ENCODE results near the gene DCBLD1. TPM values are rescaled to one million over a fixed set of nuclear protein-coding genes. Genes with fewer than 3 reads are reported as not detected.
"Not testable (repeated sequence)": the region's sequence is repeated elsewhere in the genome, so short reads cannot be mapped to it uniquely, and the experiment has no call there.

Gene DCBLD1
- total RNA-seq, 2 donors from 2014 or later: 1.0 to 3.1 TPM

- no peaks in the 10 kb centered on the region for H3K36me3 Mint-ChIP-seq
- ATAC-seq (no peak), DNase-seq (ENCODE audit: low spot score in 2 of 2) (no peak)
- H3K9me3 Mint-ChIP-seq: no peaks in the 10 kb centered on the region
- H3K27ac Mint-ChIP-seq: no peak overlapping the region
Measured at GRCh38 chr6:117508450-117508971, 26.0 kb downstream of the DCBLD1 start.

- DNase-seq (ENCODE audit: low spot score in 2 of 2) (no peak), ATAC-seq (no peak)
- Mint-ChIP-seq H3K27ac (no peak overlapping the region), H3K36me3 (no peaks in the 10 kb centered on the region), H3K9me3 (no peaks in the 10 kb centered on the region)
Measured at GRCh38 chr6:117509021-117509420, 26.5 kb downstream of the DCBLD1 start.

- Mint-ChIP-seq H3K36me3 (no peaks in the 10 kb centered on the region), H3K9me3 (no peaks in the 10 kb centered on the region), H3K27ac (no peak overlapping the region)
- DNase-seq (ENCODE audit: low spot score in 2 of 2) (no peak), ATAC-seq (no peak)
Measured at GRCh38 chr6:117512056-117512828, 29.8 kb downstream of the DCBLD1 start.

GRCh38 chr6:117512987-117513573 lies 30.6 kb downstream of the DCBLD1 start:
- no peaks in the 10 kb centered on the region for H3K36me3 Mint-ChIP-seq
- H3K27ac Mint-ChIP-seq: no peak overlapping the region
- ATAC-seq (no peak), DNase-seq (ENCODE audit: low spot score in 2 of 2) (no peak)
- H3K9me3 Mint-ChIP-seq: no peaks in the 10 kb centered on the region

- ATAC-seq (no peak), DNase-seq (ENCODE audit: low spot score in 2 of 2) (no peak)
- Mint-ChIP-seq H3K36me3 (no peaks in the 10 kb centered on the region), H3K27ac (no peak overlapping the region), H3K9me3 (no peaks in the 10 kb centered on the region)
Measured at GRCh38 chr6:117513778-117514365, 31.4 kb downstream of the DCBLD1 start.

GRCh38 chr6:117514655-117515054 lies 32.2 kb downstream of the DCBLD1 start:
- Mint-ChIP-seq H3K36me3 (no peaks in the 10 kb centered on the region), H3K9me3 (no peaks in the 10 kb centered on the region), H3K27ac (no peak overlapping the region)
- ATAC-seq: no peak
- DNase-seq (ENCODE audit: low spot score in 2 of 2): no peak

- Mint-ChIP-seq H3K9me3 (no peaks in the 10 kb centered on the region), H3K27ac (no peak overlapping the region), H3K36me3 (no peaks in the 10 kb centered on the region)
- ATAC-seq: no peak
- no peak for DNase-seq (ENCODE audit: low spot score in 2 of 2)
Measured at GRCh38 chr6:117515326-117515725, 32.9 kb downstream of the DCBLD1 start.

GRCh38 chr6:117517995-117518394 lies 35.5 kb downstream of the DCBLD1 start:
- H3K9me3 Mint-ChIP-seq; H3K27ac Mint-ChIP-seq; ATAC-seq; H3K36me3 Mint-ChIP-seq; DNase-seq (ENCODE audit: low spot score in 2 of 2): not testable (repeated sequence)

- H3K27ac Mint-ChIP-seq: no peak overlapping the region
- H3K36me3 Mint-ChIP-seq: no peaks in the 10 kb centered on the region
- no peaks in the 10 kb centered on the region for H3K9me3 Mint-ChIP-seq
- ATAC-seq (no peak), DNase-seq (ENCODE audit: low spot score in 2 of 2) (no peak)
Measured at GRCh38 chr6:117518870-117519269, 36.4 kb downstream of the DCBLD1 start.

GRCh38 chr6:117520603-117521395 lies 38.3 kb downstream of the DCBLD1 start:
- ATAC-seq (no peak), DNase-seq (ENCODE audit: low spot score in 2 of 2) (no peak)
- Mint-ChIP-seq H3K27ac (no peak overlapping the region), H3K9me3 (no peaks in the 10 kb centered on the region), H3K36me3 (no peaks in the 10 kb centered on the region)

- no peak for DNase-seq (ENCODE audit: low spot score in 2 of 2)
- no peak for ATAC-seq
- H3K36me3 Mint-ChIP-seq: no peaks in the 10 kb centered on the region
- H3K9me3 Mint-ChIP-seq: no peaks in the 10 kb centered on the region
- no peak overlapping the region for H3K27ac Mint-ChIP-seq
Measured at GRCh38 chr6:117521791-117522502, 39.5 kb downstream of the DCBLD1 start.

- no peak for DNase-seq (ENCODE audit: low spot score in 2 of 2)
- Mint-ChIP-seq H3K9me3 (no peaks in the 10 kb centered on the region), H3K36me3 (no peaks in the 10 kb centered on the region), H3K27ac (no peak overlapping the region)
- ATAC-seq: no peak
Measured at GRCh38 chr6:117525607-117526006, 43.1 kb downstream of the DCBLD1 start.

GRCh38 chr6:117530467-117531242 lies 48.2 kb downstream of the DCBLD1 start:
- H3K9me3 Mint-ChIP-seq: no peaks in the 10 kb centered on the region
- DNase-seq (ENCODE audit: low spot score in 2 of 2) (no peak), ATAC-seq (no peak)
- no peaks in the 10 kb centered on the region for H3K36me3 Mint-ChIP-seq
- H3K27ac Mint-ChIP-seq: no peak overlapping the region

GRCh38 chr6:117531346-117531745 lies 48.9 kb downstream of the DCBLD1 start:
- no peaks in the 10 kb centered on the region for H3K9me3 Mint-ChIP-seq
- H3K36me3 Mint-ChIP-seq: no peaks in the 10 kb centered on the region
- no peak overlapping the region for H3K27ac Mint-ChIP-seq
- DNase-seq (ENCODE audit: low spot score in 2 of 2) (no peak), ATAC-seq (no peak)

GRCh38 chr6:117531809-117532725 lies 49.6 kb downstream of the DCBLD1 start:
- no peaks in the 10 kb centered on the region for H3K36me3 Mint-ChIP-seq
- H3K9me3 Mint-ChIP-seq: no peaks in the 10 kb centered on the region
- no peak overlapping the region for H3K27ac Mint-ChIP-seq
- no peak for ATAC-seq
- DNase-seq (ENCODE audit: low spot score in 2 of 2): no peak
